NCI-H2107 treated with DMSO at 0.1 percent for 48 hours (cell line): Measurements from ENCODE around the gene NDUFS1.

Experiments
- DNase-seq: peaks from one replicate; lab custom pipeline; 2025; ENCODE audit not compliant: unreplicated experiment; lab: John Stamatoyannopoulos, UW

The NDUFS1 gene

GRCh38 chr2:206069417-206069816, 89.8 kb downstream of the NDUFS1 start:
- DNase-seq, result no peak

- DNase-seq, result no peak
These were observed 91.0 kb downstream of the NDUFS1 start for GRCh38 chr2:206068207-206068606.
